Neural cell (in vitro differentiated cells): ENCODE results near the gene PDE8A. TPM values are rescaled to one million over a fixed set of nuclear protein-coding genes. Genes with fewer than 3 reads are reported as not detected.

Source experiments
- H2AFZ ChIP-seq: fragments of 200-600, 300-800 bp; sonication (generic), shearing (Covaris generic); 2 replicates; pipeline ENCODE4 v1.6.0; 2014; ENCODE audit warnings: low read depth, mild to moderate bottlenecking, antibody characterized with exemption, low read length, moderate library complexity
- H3F3A ChIP-seq: fragments of 200-600 bp; shearing (Covaris generic); 2 replicates; pipeline ENCODE4 v1.6.1; 2016; ENCODE audit warnings: mild to moderate bottlenecking, moderate library complexity, mixed read lengths, antibody characterized with exemption, low read length; ENCODE audit not compliant: insufficient read depth, poor library complexity, severe bottlenecking
- H3K27ac ChIP-seq: fragments of 200-600, 300-800 bp; sonication (generic), shearing (Covaris generic); 2 replicates; pipeline ENCODE4 v1.5.1; 2014; ENCODE audit warnings: mild to moderate bottlenecking, low read length, moderate library complexity
- H3K27me3 ChIP-seq: fragments of 300-800, 200-600 bp; sonication (generic), shearing (Covaris generic); 2 replicates; pipeline ENCODE4 v1.6.0; 2014; ENCODE audit warnings: mild to moderate bottlenecking, low read depth, low read length, moderate library complexity; ENCODE audit not compliant: insufficient read depth
- H3K36me3 ChIP-seq: fragments of 300-800, 200-600 bp; sonication (generic), shearing (Covaris generic); 2 replicates; pipeline ENCODE4 v1.5.1; 2014; ENCODE audit warnings: mild to moderate bottlenecking, antibody characterized with exemption, low read length, moderate library complexity; ENCODE audit not compliant: insufficient read depth
- H3K4me2 ChIP-seq: fragments of 300-800, 200-600 bp; sonication (generic), shearing (Covaris generic); 2 replicates; pipeline ENCODE4 v1.6.0; 2014; ENCODE audit warnings: mild to moderate bottlenecking, low read length
- H3K4me3 ChIP-seq: fragments of 300-800, 200-600 bp; sonication (generic), shearing (Covaris generic); 2 replicates; pipeline ENCODE4 v1.5.1; 2014; ENCODE audit warnings: mild to moderate bottlenecking, low read length, moderate library complexity
- H3K79me2 ChIP-seq: fragments of 200-600 bp; shearing (Covaris generic); replicated peaks from 2 replicates; pipeline ENCODE4 v1.6.0; 2014; ENCODE audit warnings: mild to moderate bottlenecking, low read length, moderate library complexity; ENCODE audit not compliant: insufficient read depth
- H3K9ac ChIP-seq: fragments of 300-800, 200-600 bp; sonication (generic), shearing (Covaris generic); 2 replicates; pipeline ENCODE4 v1.6.1; 2016; ENCODE audit warnings: mild to moderate bottlenecking, low read length, mixed read lengths
- H3K9me2 ChIP-seq: fragments of 200-600 bp; shearing (Covaris generic); 2 replicates; pipeline ENCODE4 v1.6.1; 2016; ENCODE audit warnings: mild to moderate bottlenecking, low read length, mixed read lengths; ENCODE audit not compliant: insufficient read depth
- H3K9me3 ChIP-seq: fragments of 200-600, 300-800 bp; sonication (generic), shearing (Covaris generic); 2 replicates; pipeline ENCODE4 v1.6.1; 2016; ENCODE audit warnings: mild to moderate bottlenecking, mixed run types, low read length, moderate library complexity, mixed read lengths
- H4K20me1 ChIP-seq: fragments of 200-600 bp; shearing (Covaris generic); 2 replicates; pipeline ENCODE4 v1.6.1; 2016; ENCODE audit warnings: mild to moderate bottlenecking, mixed run types; ENCODE audit not compliant: insufficient read depth
- CTCF ChIP-seq: fragments of 450-650 bp; IDR thresholded peaks from 2 replicates; pipeline ENCODE4 v1.5.1; 2014; ENCODE audit warnings: antibody characterized with exemption, mild to moderate bottlenecking, moderate library complexity; ENCODE audit not compliant: poor library complexity, severe bottlenecking
- EP300 ChIP-seq: fragments of 450-650 bp; conservative IDR thresholded peaks from 2 replicates; pipeline ENCODE4 v1.6.1; 2014; ENCODE audit warnings: antibody characterized with exemption, mild to moderate bottlenecking, moderate library complexity; ENCODE audit not compliant: poor library complexity, severe bottlenecking
- EZH2 ChIP-seq: fragments of 200-600, 300-800 bp; shearing (Covaris generic), sonication (generic); IDR thresholded peaks from 2 replicates; pipeline ENCODE4 v1.6.1; 2014; ENCODE audit warnings: antibody characterized with exemption, low read length, borderline replicate concordance, mild to moderate bottlenecking; ENCODE audit not compliant: insufficient read depth, poor library complexity, severe bottlenecking
- MXI1 ChIP-seq: fragments of 450-650 bp; conservative IDR thresholded peaks from 2 replicates; pipeline ENCODE4 v1.6.1; 2014; ENCODE audit warnings: antibody characterized with exemption, mild to moderate bottlenecking; ENCODE audit not compliant: poor library complexity, severe bottlenecking
- POLR2AphosphoS5 ChIP-seq: IDR thresholded peaks from 2 replicates; pipeline ENCODE4 v1.6.1; 2012
- RAD21 ChIP-seq: fragments of 450-650 bp; conservative IDR thresholded peaks from 2 replicates; pipeline ENCODE4 v1.6.1; 2014; ENCODE audit warnings: antibody characterized with exemption, mild to moderate bottlenecking, moderate library complexity
- SMC3 ChIP-seq: fragments of 450-650 bp; conservative IDR thresholded peaks from 2 replicates; pipeline ENCODE4 v1.6.1; 2014; ENCODE audit warnings: antibody characterized with exemption, mild to moderate bottlenecking, moderate library complexity; ENCODE audit not compliant: poor library complexity
- TAF1 ChIP-seq: IDR thresholded peaks from 2 replicates; pipeline ENCODE4 v1.6.1; 2012; ENCODE audit warnings: low read depth
- polyA plus RNA-seq: library from polyadenylated mRNA; depleted of rRNA; stranded (reverse); fragments of >200 nt; gene quantifications from 2 replicates; pipeline ENCODE4 v1.2.3, GENCODE V29; 2014
- TF ChIP-seq, protein P1 (sequence below): IDR thresholded peaks from 2 replicates; pipeline ENCODE4 v1.6.1; 2012; ENCODE audit warnings: borderline replicate concordance

PDE8A gene
- polyA plus RNA-seq, 1 donor from 2014 or later = 13.2 TPM

- no peak overlapping the region for H3K27ac ChIP-seq
- H3K9me3 ChIP-seq = no peaks in the 10 kb centered on the region
- no peaks in the 10 kb centered on the region for H3F3A ChIP-seq
- no peaks in the 10 kb centered on the region for H3K27me3 ChIP-seq
- no peaks in the 10 kb centered on the region for H4K20me1 ChIP-seq
- no peak overlapping the region for H3K4me2 ChIP-seq
- H3K9me2 ChIP-seq = no peaks in the 10 kb centered on the region
- no peak overlapping the region for H2AFZ ChIP-seq
- no peaks in the 10 kb centered on the region for H3K79me2 ChIP-seq
- no peak overlapping the region for H3K4me3 ChIP-seq
- H3K36me3 ChIP-seq = no peaks in the 10 kb centered on the region
- TF ChIP-seq POLR2AphosphoS5 (no peak), EZH2 (no peak), SMC3 (no peak), RAD21 (no peak), TAF1 (no peak), MXI1 (no peak), EP300 (no peak), CTCF (no peak)
- TF ChIP-seq, protein P1, sequence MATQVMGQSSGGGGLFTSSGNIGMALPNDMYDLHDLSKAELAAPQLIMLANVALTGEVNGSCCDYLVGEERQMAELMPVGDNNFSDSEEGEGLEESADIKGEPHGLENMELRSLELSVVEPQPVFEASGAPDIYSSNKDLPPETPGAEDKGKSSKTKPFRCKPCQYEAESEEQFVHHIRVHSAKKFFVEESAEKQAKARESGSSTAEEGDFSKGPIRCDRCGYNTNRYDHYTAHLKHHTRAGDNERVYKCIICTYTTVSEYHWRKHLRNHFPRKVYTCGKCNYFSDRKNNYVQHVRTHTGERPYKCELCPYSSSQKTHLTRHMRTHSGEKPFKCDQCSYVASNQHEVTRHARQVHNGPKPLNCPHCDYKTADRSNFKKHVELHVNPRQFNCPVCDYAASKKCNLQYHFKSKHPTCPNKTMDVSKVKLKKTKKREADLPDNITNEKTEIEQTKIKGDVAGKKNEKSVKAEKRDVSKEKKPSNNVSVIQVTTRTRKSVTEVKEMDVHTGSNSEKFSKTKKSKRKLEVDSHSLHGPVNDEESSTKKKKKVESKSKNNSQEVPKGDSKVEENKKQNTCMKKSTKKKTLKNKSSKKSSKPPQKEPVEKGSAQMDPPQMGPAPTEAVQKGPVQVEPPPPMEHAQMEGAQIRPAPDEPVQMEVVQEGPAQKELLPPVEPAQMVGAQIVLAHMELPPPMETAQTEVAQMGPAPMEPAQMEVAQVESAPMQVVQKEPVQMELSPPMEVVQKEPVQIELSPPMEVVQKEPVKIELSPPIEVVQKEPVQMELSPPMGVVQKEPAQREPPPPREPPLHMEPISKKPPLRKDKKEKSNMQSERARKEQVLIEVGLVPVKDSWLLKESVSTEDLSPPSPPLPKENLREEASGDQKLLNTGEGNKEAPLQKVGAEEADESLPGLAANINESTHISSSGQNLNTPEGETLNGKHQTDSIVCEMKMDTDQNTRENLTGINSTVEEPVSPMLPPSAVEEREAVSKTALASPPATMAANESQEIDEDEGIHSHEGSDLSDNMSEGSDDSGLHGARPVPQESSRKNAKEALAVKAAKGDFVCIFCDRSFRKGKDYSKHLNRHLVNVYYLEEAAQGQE = no peak
- H3K9ac ChIP-seq = no peak overlapping the region
These were observed 20.9 kb downstream of the PDE8A start for GRCh38 chr15:85002517-85002916.

GRCh38 chr15:85003593-85004312 is 22.1 kb downstream of the PDE8A start:
- Histone ChIP-seq H4K20me1 (no peaks in the 10 kb centered on the region), H3K9me3 (no peaks in the 10 kb centered on the region), H3K36me3 (no peaks in the 10 kb centered on the region), H3K79me2 (no peaks in the 10 kb centered on the region), H3K27ac (no peak overlapping the region), H3K27me3 (no peaks in the 10 kb centered on the region), H3K9me2 (no peaks in the 10 kb centered on the region), H3K4me3 (no peak overlapping the region), H3K9ac (no peak overlapping the region), H3K4me2 (no peak overlapping the region), H3F3A (no peaks in the 10 kb centered on the region), H2AFZ (no peak overlapping the region)
- no peak for TF ChIP-seq EP300
- no peak for TF ChIP-seq POLR2AphosphoS5
- TF ChIP-seq TAF1 = no peak
- no peak for TF ChIP-seq CTCF
- no peak for TF ChIP-seq MXI1
- TF ChIP-seq, protein P1 = no peak
- no peak for TF ChIP-seq SMC3
- TF ChIP-seq EZH2 = no peak
- no peak for TF ChIP-seq RAD21
